Activated T-helper 1 cell treated with anti-CD3 and anti-CD28 coated beads, Interleukin-2, amount 50 U/mL, for 16 hours (primary cell): Measurements from ENCODE around the gene BRD3OS.

Source experiments
- DNase-seq, 2 donors: peaks; one replicate each; pipeline ENCODE4 v3.0.0-alpha.2; 2020; ENCODE audit warnings: low read depth in 1 of 2, low spot score in 1 of 2

Gene BRD3OS

GRCh38 chr9:134004131-134004873, 21.0 kb upstream of the BRD3OS start:
- DNase-seq = no peak

DNA sequence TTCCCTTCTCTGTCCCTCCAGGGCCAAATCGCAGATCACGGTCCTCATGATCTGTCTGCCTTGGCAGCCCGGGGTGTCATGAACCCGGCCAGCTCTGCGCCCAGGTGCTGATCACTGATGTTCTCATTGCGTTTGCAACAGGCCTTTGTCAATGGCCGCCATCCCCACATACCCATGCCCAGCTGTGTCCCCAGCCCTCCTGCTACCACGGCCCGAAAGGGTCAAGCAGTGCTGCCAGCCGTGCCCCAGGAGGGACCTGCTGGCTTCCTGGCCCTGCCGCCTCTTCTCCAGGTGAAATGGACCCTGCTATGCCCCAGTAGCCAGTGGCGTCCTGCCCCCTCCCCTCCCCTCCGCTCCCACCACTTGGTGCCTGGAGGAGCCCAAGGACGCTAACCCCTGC, 20.4 kb upstream of the BRD3OS start:
- no peak for DNase-seq

GRCh38 chr9:134005381-134005780, 19.9 kb upstream of the BRD3OS start:
- no peak for DNase-seq

DNA sequence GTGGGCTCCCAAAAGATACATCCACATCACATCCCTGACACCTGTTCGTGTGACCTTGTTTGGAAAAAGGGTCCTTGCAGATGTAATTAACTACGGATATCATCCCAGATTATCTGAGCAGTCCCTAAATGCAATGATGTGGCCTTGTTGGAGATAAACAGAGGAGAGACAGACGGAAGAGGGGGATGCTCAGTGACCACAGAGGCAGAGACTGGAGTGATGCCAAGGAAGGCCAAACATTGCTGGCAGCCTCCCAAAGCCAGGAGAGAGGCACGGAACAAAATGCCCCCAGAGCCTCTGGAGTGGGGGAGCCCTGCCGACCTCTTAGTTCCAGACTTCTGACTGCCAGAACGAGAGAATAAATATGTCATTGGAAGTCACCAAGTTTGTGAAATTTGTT, 18.1 kb upstream of the BRD3OS start:
- DNase-seq = no peak

DNA sequence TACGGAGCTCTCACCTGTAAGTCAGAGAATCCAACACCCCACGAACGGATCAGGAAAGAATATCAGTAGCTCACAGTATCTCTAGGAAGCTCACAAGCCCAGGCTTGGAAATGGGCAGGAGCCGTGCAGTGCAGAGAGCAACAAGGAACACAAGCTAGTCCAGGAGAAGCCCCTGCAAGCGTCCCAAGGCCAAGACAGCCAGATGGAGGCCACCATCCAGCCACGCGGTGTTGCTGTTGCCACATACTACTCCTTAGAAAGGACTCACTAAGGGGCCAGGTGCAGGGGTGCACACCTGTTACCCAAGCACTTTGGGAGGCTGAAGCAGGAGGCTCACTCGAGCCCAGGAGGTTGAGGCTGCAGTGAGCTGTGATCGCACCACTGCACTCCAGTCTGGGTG, 17.7 kb upstream of the BRD3OS start:
- no peak for DNase-seq

- DNase-seq = no peak
Measured at GRCh38 chr9:134010310-134011173, 14.7 kb upstream of the BRD3OS start.

DNA sequence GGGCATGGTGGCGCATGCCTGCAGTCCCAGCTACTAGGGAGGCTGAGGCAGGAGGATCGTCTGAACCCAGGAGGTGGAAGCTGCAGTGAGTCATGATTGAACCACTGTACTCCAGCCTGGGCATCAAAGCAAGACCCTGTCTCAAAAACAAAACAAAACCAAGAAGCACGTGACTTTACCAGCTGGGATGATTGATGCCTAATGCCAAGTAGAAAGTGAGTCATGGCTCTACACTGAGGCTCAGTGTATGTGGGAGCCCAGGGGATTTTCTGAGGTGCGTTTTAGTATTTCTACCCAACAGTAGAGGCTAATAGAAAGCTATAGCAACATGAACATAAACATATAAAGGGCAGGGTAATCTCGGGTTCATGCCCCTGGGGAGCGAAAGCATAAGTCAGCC, 13.9 kb upstream of the BRD3OS start:
- no peak for DNase-seq

DNA sequence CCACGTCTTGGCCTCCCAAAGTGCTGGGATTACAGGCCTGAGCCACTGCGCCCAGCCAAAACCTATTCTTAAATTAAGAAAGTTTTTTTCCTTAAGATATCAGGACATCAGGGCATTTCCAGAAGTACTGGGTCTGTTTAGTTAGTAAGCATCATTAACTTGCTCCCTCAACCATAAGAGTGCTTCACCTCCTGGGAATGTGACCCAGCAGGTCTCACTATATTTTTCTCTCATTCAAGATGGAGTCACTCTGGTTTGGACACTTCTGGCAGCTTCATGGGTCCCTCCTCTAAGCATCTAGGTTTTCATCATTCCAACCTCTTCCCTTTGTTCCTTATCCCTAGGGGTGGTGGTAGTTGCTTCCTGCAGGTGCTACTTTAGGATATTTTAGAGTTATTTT, 10.3 kb upstream of the BRD3OS start:
- no peak for DNase-seq

DNA sequence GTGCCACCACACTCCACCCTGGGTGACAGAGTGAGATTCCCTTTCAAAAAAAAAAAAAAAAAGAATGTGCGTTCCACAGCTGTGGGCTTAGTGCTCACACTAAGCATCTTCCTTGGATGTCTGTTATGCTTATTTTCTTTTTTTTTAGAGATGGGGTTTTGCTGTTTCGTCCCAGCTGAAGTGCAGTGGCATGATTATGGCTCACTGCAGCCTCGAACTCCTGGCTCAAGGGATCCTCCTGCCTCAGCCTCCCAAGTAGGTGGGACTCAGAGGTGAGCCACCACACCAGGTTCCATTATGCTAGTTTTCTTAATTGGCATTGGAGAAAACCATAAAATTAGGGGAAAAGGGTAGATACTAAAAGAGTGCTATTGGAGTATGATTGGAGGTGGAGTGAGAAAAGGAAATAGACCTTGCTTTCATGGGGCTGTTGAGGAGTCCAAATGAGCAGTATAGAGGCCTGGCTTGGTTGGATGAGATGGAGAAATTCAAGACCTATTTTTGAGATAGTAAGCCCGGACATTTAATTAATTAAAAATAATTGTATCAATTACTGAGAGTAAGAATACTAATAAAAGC, 978 bp upstream of the BRD3OS start:
- no peak for DNase-seq

- DNase-seq = peak; percentile 10 to 30
Measured at GRCh38 chr9:134025606-134026541, 593 bp downstream of the BRD3OS start.

GRCh38 chr9:134026581-134026980, 1.3 kb downstream of the BRD3OS start:
- DNase-seq = no peak

- DNase-seq = no peak
Measured at GRCh38 chr9:134026981-134027380, 1.7 kb downstream of the BRD3OS start.

DNA sequence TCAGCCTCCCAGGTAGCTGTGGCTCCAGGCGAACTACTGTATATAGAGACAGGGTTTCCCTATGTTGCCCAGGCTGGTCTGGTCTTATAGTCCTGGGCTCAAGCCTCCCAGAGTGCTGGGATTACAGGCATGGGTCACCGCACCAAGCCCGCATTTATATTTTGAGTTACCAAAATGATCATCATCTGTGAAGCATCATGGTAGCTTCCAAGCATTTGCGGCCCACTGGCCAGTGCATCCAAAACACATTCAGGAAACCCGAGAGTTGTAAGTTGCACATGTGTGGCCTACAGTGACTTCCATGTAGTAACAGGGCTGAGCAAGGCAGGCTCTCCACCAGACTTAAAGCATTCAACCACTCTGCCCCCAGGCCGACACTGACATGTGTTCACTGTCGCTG, 2.3 kb downstream of the BRD3OS start:
- no peak for DNase-seq

DNA sequence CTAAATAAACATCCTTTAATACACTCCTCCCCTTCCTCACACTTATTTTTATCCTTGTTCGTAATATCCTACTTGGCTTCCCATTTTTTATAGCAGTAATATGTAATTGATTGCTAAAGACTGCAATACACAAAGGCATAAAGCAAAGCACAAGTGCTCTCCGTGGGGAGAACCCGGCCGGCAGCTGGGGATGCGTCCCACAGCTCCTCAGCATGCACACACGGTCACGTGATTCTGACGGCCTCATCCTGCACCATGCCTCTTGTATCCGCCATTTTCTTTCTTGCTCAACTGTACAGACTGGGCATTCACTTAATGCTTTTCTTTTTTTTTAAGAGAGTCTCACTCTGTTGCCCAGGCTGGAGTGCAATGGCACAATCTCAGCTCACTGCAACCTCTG, 2.8 kb downstream of the BRD3OS start:
- DNase-seq = no peak

DNA sequence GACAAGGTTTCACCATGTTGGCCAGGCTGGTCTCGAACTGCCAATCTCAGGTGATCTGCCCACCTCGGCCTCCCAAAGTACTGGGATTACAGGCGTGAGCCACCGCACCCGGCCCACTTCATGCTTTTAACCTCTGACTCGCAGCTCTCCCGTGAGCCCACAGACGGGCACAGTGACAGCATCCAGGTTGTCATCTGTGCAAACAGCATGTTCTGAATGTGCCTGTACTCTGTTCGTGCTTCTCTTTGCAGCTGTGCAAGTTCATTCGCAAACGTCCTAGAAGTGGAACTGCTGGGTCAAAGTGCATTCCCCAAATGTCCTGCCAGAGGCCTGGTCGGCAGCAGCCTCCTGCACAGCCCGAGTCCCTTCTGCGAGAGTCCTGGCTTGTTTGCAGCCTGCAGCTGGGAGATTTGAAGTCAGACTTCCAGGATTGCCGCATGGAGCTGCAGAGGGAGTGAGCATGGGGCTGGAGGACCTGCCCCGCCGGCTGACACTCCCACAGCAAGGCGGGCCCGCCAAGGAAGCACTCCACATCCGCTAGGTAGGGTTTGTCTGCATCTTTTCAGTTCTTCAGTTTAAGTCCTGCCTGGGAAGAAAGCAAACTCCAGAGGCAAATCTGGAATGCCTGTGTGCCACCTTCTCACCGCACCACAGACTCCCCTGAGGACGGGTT, 3.4 kb downstream of the BRD3OS start:
- no peak for DNase-seq

GRCh38 chr9:134029248-134030226, 4.3 kb downstream of the BRD3OS start:
- no peak for DNase-seq

DNA sequence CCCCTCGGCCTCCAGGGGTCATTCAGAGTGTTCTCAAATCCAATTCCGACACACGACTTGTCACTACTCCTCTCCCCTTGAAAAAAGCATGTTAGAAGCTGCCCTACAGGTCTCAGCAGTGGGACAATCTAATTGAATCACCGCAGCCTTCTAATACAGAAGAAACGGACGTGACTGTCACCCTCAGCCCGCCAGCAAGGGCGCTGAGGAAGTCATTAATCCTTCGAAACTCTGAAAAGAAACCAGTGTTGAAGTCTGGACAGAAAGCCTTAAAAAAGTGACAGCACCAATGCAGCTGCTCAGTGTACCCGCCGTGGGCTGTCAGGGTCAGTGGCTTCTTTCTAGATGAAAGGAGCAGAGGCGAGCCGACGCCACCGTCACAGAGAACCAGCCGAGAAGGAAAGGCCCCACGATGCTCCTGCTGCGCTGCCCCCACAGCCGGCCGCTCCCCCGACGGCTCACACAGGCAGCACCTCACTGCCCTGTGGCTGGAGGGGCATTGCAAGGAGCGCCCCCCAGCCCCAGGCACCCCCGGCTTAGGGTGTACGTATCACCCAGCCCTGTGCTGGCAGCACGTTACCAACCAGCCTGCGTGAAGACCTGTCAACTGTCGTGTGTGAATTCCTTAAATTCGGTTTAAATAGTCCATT, 5.7 kb downstream of the BRD3OS start:
- DNase-seq = no peak

- no peak for DNase-seq
Measured at GRCh38 chr9:134031783-134032182, 6.5 kb downstream of the BRD3OS start.
